Endothelial cell of umbilical vein (primary cell): Measurements from ENCODE around the gene TTN. TPM values are rescaled to one million over a fixed set of nuclear protein-coding genes. Genes with fewer than 3 reads are reported as not detected.

Source experiments
- BruUV-seq: library from RNA; stranded (reverse); fragments of 400-500 nt; replicated peaks from 2 replicates; lab custom pipeline; 2021; lab: Mats Ljungman, UMichigan
- CTCF ChIA-PET: fragments of 300-600, 350-600 bp; sonication (Branson Sonifier 250); formaldehyde crosslinking; loops from one replicate; lab custom pipeline; 2021; ENCODE audit warnings: antibody characterized with exemption, inconsistent platforms; lab: Charles Lee
- POLR2A ChIA-PET: fragments of 300-600, 350-600 bp; sonication (Branson Sonifier 250); formaldehyde crosslinking; loops from one replicate; lab custom pipeline; 2021; ENCODE audit warnings: antibody characterized with exemption, inconsistent platforms; lab: Charles Lee
- DNase-seq: peaks from one replicate; pipeline ENCODE4 v3.0.0-alpha.2; 2011; ENCODE audit warnings: low read depth, low spot score
- FAIRE-seq: peaks from 2 replicates; lab custom pipeline; 2011; peaks lifted over from hg19 to GRCh38; lab: Jason Lieb, UNC
- H2AFZ ChIP-seq: 2 replicates; pipeline ENCODE4 v1.6.0; 2012; ENCODE audit warnings: low read depth, low read length, control low read depth, inconsistent platforms
- H3K27ac ChIP-seq: 2 replicates; pipeline ENCODE4 v1.5.1; 2011; ENCODE audit warnings: low read depth, mild to moderate bottlenecking, control low read depth, low read length, moderate library complexity; ENCODE audit not compliant: insufficient read depth
- H3K27me3 ChIP-seq, 2 experiments: 2 replicates each; pipeline versions ENCODE4 v1.6.0 to v1.6.1; 2011; ENCODE audit warnings: low read length in 2 of 2, mixed read lengths in 1 of 2; ENCODE audit not compliant: control insufficient read depth in 2 of 2, insufficient read depth in 2 of 2
- H3K36me3 ChIP-seq, 2 experiments: 2 replicates in 1 of 2; 3 replicates in 1 of 2; pipeline ENCODE4 v1.5.1; 2011; ENCODE audit warnings: low read length in 2 of 2, mild to moderate bottlenecking in 1 of 2, moderate library complexity in 1 of 2; ENCODE audit not compliant: control insufficient read depth in 2 of 2, insufficient read depth in 2 of 2; ENCODE audit errors: extremely low read depth in 1 of 2
- H3K4me1 ChIP-seq: 3 replicates; pipeline ENCODE4 v1.5.1; 2011; ENCODE audit warnings: mild to moderate bottlenecking, low read length; ENCODE audit not compliant: control insufficient read depth, insufficient read depth; ENCODE audit errors: extremely low read depth
- H3K4me2 ChIP-seq: 2 replicates; pipeline ENCODE4 v1.6.1; 2011; ENCODE audit warnings: low read length, control low read depth, mixed read lengths; ENCODE audit not compliant: insufficient read depth
- H3K4me3 ChIP-seq, 3 experiments: fragments of 200-600 bp in 1 of 3; sonication (generic), shearing (Covaris generic) in 1 of 3; replicated peaks in 1 of 3; 2 replicates each; pipeline ENCODE4 v1.5.1; 2011 to 2016; ENCODE audit warnings: control low read depth in 3 of 3, low read length in 3 of 3, mild to moderate bottlenecking in 2 of 3, inconsistent platforms in 1 of 3, low read depth in 1 of 3, moderate library complexity in 1 of 3; ENCODE audit not compliant: insufficient read depth in 1 of 3
- H3K79me2 ChIP-seq: 2 replicates; pipeline ENCODE4 v1.6.0; 2012; ENCODE audit warnings: low read length, inconsistent platforms; ENCODE audit not compliant: control insufficient read depth, insufficient read depth
- H3K9ac ChIP-seq: replicated peaks from 2 replicates; pipeline ENCODE3; 2011; ENCODE audit warnings: low read length, control low read depth; ENCODE audit not compliant: insufficient read depth; ENCODE audit errors: extremely low read depth
- H3K9me1 ChIP-seq: replicated peaks from 3 replicates; pipeline ENCODE4 v1.6.0; 2011; ENCODE audit warnings: mild to moderate bottlenecking, low read length; ENCODE audit not compliant: control insufficient read depth, insufficient read depth; ENCODE audit errors: extremely low read depth
- H3K9me3 ChIP-seq: replicated peaks from 2 replicates; pipeline ENCODE4 v1.5.1; 2012; ENCODE audit warnings: low read length, inconsistent platforms; ENCODE audit not compliant: control insufficient read depth, insufficient read depth
- H4K20me1 ChIP-seq: replicated peaks from 2 replicates; pipeline ENCODE3; 2011; ENCODE audit warnings: mild to moderate bottlenecking, low read length; ENCODE audit not compliant: control insufficient read depth, insufficient read depth; ENCODE audit errors: extremely low read depth
- CTCF ChIP-seq, 2 donors: IDR thresholded peaks; 1 replicate in 1 of 2; 2 replicates in 1 of 2; pipeline ENCODE4 v1.5.1; 2011; ENCODE audit warnings: low read length in 2 of 2, mild to moderate bottlenecking in 2 of 2, moderate library complexity in 2 of 2, control low read depth in 1 of 2, inconsistent platforms in 1 of 2, low read depth in 1 of 2; ENCODE audit not compliant: insufficient read depth in 1 of 2; ENCODE audit errors: extremely low read depth in 1 of 2
- EZH2 ChIP-seq: IDR thresholded peaks from 2 replicates; pipeline ENCODE4 v1.6.1; 2012; ENCODE audit warnings: borderline replicate concordance, low read depth, mild to moderate bottlenecking, moderate library complexity, low read length, inconsistent platforms; ENCODE audit not compliant: severe bottlenecking
- FOS ChIP-seq: IDR thresholded peaks from 2 replicates; pipeline ENCODE4 v1.6.1; 2011; ENCODE audit warnings: mild to moderate bottlenecking, low read length, moderate library complexity, borderline replicate concordance; ENCODE audit not compliant: insufficient read depth
- GATA2 ChIP-seq: IDR thresholded peaks from 2 replicates; pipeline ENCODE4 v1.7.0; 2011; ENCODE audit warnings: low read depth, mild to moderate bottlenecking, moderate library complexity, mixed read lengths, low read length; ENCODE audit not compliant: insufficient read length, insufficient read depth
- JUN ChIP-seq: IDR thresholded peaks from 2 replicates; pipeline ENCODE4 v1.6.1; 2011; ENCODE audit warnings: borderline replicate concordance, low read depth; ENCODE audit not compliant: insufficient read length, insufficient read depth
- MAX ChIP-seq: IDR thresholded peaks from 2 replicates; pipeline ENCODE4 v1.6.1; 2011; ENCODE audit not compliant: insufficient read depth, insufficient read length
- MYC ChIP-seq: IDR thresholded peaks from one replicate; pipeline ENCODE4 v1.6.1; 2011; ENCODE audit warnings: mild to moderate bottlenecking, low read depth, low read length
- POLR2A ChIP-seq: IDR thresholded peaks from 2 replicates; pipeline ENCODE4 v1.6.1; 2012; ENCODE audit warnings: low read depth, mild to moderate bottlenecking, control low read depth, low read length
- POLR2AphosphoS5 ChIP-seq: IDR thresholded peaks from 2 replicates; pipeline ENCODE4 v1.6.1; 2012; ENCODE audit warnings: low read depth, mild to moderate bottlenecking, control low read depth, low read length, moderate library complexity; ENCODE audit not compliant: insufficient read depth
- dilution Hi-C: fragments of 300-500 bp; cut with MboI; formaldehyde crosslinking; loops from one replicate; pipeline ENCODE4 v1.15.0; 2019; ENCODE audit warnings: low sequenced_read_pairs; ENCODE audit not compliant: extremely low pct_ligation_motif_present
- intact Hi-C: fragments of 100-400 bp; cut with micrococcal nuclease; formaldehyde crosslinking; loops from one replicate; pipeline ENCODE4 v1.10.0; 2022
- polyA plus RNA-seq, 4 experiments: library from polyadenylated mRNA; depleted of rRNA in 3 of 4; stranded (reverse) in 3 of 4; unstranded in 1 of 4; fragments of >200 nt; gene quantifications; 2 replicates each; pipeline versions ENCODE4 v1.2.1 to v1.2.3, GENCODE V29; 2011 to 2012; ENCODE audit warnings: missing spikeins in 1 of 4
- total RNA-seq: library from RNA; stranded (reverse); gene quantifications from 2 replicates; pipeline ENCODE4 v1.2.3, GENCODE V29; 2021

Gene TTN
- total and polyA plus RNA-seq, 2 donors (not counting 3 experiments of a cell fraction or from before 2014, with no cell fraction given) = 0.11 to 0.49 TPM

- Histone ChIP-seq H3K27ac (no peak overlapping the region), H3K79me2 (no peaks in the 10 kb centered on the region), H2AFZ (no peak overlapping the region), H3K4me3 (no peak overlapping the region), H3K9me3 (no peaks in the 10 kb centered on the region), H3K9ac (no peak overlapping the region), H3K4me2 (no peak overlapping the region), H3K9me1 (no peaks in the 10 kb centered on the region), H3K36me3 (no peaks in the 10 kb centered on the region), H4K20me1 (no peaks in the 10 kb centered on the region), H3K27me3 (peaks cover 3 to 9% of the 10 kb centered on the region in 2 experiments), H3K4me1 (no peaks in the 10 kb centered on the region)
- POLR2A ChIA-PET = no interaction called here
- dilution Hi-C loops = no loop called here
- no peak for TF ChIP-seq FOS
- no peak for TF ChIP-seq CTCF (IDR thresholded peaks at IDR 0.05; ENCODE audit: extremely low read depth in 1 of 2, insufficient read depth in 1 of 2, low read depth in 1 of 2, low read length in 2 of 2)
- no peak for TF ChIP-seq JUN
- TF ChIP-seq EZH2 = no peak
- TF ChIP-seq GATA2 = no peak
- TF ChIP-seq POLR2A = no peak
- no peak for TF ChIP-seq MYC
- TF ChIP-seq MAX = no peak
- TF ChIP-seq POLR2AphosphoS5 = no peak
- CTCF ChIA-PET = no interaction called here
- FAIRE-seq (no peak), DNase-seq (no peak)
- intact Hi-C loops = loop anchor here (1.0 kb wide), 1 partner anchor 33 kb away; no protein-coding TSS in a partner anchor
- BruUV-seq = no TSS peak
These were observed 50.4 kb downstream of the TTN start for GRCh38 chr2:178756843-178757242.
